HG02870 (cell line): ENCODE data around the gene GLE1.

ENCODE experiments used
- ATAC-seq: cut with Tn5 transposase; IDR thresholded peaks from one replicate; pipeline ENCODE4 v1.9.1; 2021; ENCODE audit warnings: mild to moderate bottlenecking, moderate library complexity; ENCODE audit not compliant: unreplicated experiment

GLE1 gene

DNA sequence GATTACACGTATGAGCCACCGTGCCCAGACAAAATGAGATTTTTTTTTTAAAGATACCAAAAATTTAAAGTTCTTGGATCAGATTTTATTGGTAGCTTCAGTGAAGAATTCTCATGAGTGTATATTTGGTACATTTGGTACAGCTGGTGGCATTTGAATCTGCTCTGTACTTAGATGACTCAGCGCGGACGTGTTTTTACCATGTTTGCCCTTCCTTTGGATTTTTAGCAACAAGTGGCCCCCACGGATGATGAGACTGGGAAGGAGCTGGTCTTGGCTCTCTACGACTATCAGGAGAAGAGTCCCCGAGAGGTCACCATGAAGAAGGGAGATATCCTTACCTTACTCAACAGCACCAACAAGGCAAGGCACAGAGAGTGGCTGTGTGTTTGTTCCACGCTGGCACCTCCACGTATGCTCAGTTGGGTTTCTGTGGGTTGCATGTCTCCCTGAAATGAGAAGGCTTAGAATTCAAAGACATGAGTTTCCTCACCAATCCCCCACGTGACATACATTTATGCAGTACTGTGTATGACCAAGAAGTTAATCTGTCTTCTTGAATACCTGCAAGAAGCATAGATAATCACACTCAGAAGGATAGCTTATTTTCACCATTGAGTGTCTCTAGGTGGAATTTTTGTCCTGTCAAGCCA, 84.2 kb downstream of the GLE1 start:
- ATAC-seq = no peak
